WTC11 (cell line): ENCODE data around the gene PTPRK.

Experiments used
- FOXJ3 ChIP-seq: sonication (generic); formaldehyde crosslinking; IDR thresholded peaks from 2 replicates; pipeline ENCODE4 v1.9.0; 2021; ENCODE audit warnings: missing genetic modification reagents, mild to moderate bottlenecking, borderline replicate concordance
- GRHL2 ChIP-seq: fragments of 250-450 bp; sonication (Bioruptor Pico); IDR thresholded peaks from 2 replicates; pipeline ENCODE4 v1.8.0; 2022; ENCODE audit warnings: mild to moderate bottlenecking, moderate library complexity; ENCODE audit not compliant: insufficient replicate concordance, severe bottlenecking
- JUN ChIP-seq: sonication (generic); formaldehyde crosslinking; IDR thresholded peaks from 2 replicates; pipeline ENCODE4 v1.8.0; 2023; ENCODE audit warnings: mild to moderate bottlenecking, missing genetic modification reagents
- MYBL2 ChIP-seq: sonication (generic); formaldehyde crosslinking; IDR thresholded peaks from 2 replicates; pipeline ENCODE4 v1.8.1; 2023; ENCODE audit warnings: mild to moderate bottlenecking, moderate library complexity, missing genetic modification reagents
- SMAD3 ChIP-seq: sonication (generic); formaldehyde crosslinking; IDR thresholded peaks from 2 replicates; pipeline ENCODE4 v1.8.0; 2022; ENCODE audit warnings: missing genetic modification reagents, mild to moderate bottlenecking, borderline replicate concordance
- TF ChIP-seq, protein P1 (sequence below): sonication (generic); formaldehyde crosslinking; IDR thresholded peaks from 2 replicates; pipeline ENCODE4 v1.8.0; 2022; ENCODE audit warnings: missing genetic modification reagents
- TF ChIP-seq, protein P2 (sequence below): fragments of 200-600 bp; IDR thresholded peaks from 2 replicates; pipeline ENCODE4 v1.8.0; 2022; ENCODE audit warnings: antibody characterized with exemption
- TF ChIP-seq, protein P3 (sequence below): sonication (generic); formaldehyde crosslinking; IDR thresholded peaks from 2 replicates; pipeline ENCODE4 v1.8.1; 2023; ENCODE audit warnings: mild to moderate bottlenecking, missing genetic modification reagents, moderate library complexity
- TF ChIP-seq, protein P4 (sequence below): fragments of 250-450 bp; sonication (Bioruptor Pico); conservative IDR thresholded peaks from 2 replicates; pipeline ENCODE4 v1.9.0; 2021; ENCODE audit warnings: mild to moderate bottlenecking

DNA sequence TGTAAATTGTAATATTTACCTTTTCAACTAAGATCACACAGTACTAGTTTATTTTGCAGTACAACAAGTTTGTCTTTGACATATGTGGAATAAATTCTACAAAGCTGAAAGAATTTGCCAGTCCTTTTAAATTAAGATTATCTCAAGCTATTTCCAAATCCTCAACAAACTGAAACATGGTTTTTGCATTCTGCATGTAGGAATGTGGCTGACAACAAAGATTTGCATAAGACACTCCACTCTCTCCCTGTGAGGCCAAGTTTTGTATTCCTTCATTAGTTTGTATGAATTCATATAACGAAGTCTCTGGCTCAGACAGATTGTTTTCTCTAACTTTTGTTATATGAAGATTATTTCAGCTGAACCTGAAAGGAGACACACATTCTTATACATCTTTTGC, 495.4 kb downstream of the PTPRK start:
- no peak for TF ChIP-seq GRHL2 (CRISPR knock-in tag)
- TF ChIP-seq, protein P1, sequence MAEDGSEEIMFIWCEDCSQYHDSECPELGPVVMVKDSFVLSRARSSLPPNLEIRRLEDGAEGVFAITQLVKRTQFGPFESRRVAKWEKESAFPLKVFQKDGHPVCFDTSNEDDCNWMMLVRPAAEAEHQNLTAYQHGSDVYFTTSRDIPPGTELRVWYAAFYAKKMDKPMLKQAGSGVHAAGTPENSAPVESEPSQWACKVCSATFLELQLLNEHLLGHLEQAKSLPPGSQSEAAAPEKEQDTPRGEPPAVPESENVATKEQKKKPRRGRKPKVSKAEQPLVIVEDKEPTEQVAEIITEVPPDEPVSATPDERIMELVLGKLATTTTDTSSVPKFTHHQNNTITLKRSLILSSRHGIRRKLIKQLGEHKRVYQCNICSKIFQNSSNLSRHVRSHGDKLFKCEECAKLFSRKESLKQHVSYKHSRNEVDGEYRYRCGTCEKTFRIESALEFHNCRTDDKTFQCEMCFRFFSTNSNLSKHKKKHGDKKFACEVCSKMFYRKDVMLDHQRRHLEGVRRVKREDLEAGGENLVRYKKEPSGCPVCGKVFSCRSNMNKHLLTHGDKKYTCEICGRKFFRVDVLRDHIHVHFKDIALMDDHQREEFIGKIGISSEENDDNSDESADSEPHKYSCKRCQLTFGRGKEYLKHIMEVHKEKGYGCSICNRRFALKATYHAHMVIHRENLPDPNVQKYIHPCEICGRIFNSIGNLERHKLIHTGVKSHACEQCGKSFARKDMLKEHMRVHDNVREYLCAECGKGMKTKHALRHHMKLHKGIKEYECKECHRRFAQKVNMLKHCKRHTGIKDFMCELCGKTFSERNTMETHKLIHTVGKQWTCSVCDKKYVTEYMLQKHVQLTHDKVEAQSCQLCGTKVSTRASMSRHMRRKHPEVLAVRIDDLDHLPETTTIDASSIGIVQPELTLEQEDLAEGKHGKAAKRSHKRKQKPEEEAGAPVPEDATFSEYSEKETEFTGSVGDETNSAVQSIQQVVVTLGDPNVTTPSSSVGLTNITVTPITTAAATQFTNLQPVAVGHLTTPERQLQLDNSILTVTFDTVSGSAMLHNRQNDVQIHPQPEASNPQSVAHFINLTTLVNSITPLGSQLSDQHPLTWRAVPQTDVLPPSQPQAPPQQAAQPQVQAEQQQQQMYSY (CRISPR knock-in tag) = no peak
- TF ChIP-seq, protein P2, sequence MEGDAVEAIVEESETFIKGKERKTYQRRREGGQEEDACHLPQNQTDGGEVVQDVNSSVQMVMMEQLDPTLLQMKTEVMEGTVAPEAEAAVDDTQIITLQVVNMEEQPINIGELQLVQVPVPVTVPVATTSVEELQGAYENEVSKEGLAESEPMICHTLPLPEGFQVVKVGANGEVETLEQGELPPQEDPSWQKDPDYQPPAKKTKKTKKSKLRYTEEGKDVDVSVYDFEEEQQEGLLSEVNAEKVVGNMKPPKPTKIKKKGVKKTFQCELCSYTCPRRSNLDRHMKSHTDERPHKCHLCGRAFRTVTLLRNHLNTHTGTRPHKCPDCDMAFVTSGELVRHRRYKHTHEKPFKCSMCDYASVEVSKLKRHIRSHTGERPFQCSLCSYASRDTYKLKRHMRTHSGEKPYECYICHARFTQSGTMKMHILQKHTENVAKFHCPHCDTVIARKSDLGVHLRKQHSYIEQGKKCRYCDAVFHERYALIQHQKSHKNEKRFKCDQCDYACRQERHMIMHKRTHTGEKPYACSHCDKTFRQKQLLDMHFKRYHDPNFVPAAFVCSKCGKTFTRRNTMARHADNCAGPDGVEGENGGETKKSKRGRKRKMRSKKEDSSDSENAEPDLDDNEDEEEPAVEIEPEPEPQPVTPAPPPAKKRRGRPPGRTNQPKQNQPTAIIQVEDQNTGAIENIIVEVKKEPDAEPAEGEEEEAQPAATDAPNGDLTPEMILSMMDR = no peak
- TF ChIP-seq SMAD3 = no peak
- no peak for TF ChIP-seq JUN
- TF ChIP-seq, protein P3, sequence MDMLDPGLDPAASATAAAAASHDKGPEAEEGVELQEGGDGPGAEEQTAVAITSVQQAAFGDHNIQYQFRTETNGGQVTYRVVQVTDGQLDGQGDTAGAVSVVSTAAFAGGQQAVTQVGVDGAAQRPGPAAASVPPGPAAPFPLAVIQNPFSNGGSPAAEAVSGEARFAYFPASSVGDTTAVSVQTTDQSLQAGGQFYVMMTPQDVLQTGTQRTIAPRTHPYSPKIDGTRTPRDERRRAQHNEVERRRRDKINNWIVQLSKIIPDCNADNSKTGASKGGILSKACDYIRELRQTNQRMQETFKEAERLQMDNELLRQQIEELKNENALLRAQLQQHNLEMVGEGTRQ (CRISPR knock-in tag) = no peak
- TF ChIP-seq, protein P4, sequence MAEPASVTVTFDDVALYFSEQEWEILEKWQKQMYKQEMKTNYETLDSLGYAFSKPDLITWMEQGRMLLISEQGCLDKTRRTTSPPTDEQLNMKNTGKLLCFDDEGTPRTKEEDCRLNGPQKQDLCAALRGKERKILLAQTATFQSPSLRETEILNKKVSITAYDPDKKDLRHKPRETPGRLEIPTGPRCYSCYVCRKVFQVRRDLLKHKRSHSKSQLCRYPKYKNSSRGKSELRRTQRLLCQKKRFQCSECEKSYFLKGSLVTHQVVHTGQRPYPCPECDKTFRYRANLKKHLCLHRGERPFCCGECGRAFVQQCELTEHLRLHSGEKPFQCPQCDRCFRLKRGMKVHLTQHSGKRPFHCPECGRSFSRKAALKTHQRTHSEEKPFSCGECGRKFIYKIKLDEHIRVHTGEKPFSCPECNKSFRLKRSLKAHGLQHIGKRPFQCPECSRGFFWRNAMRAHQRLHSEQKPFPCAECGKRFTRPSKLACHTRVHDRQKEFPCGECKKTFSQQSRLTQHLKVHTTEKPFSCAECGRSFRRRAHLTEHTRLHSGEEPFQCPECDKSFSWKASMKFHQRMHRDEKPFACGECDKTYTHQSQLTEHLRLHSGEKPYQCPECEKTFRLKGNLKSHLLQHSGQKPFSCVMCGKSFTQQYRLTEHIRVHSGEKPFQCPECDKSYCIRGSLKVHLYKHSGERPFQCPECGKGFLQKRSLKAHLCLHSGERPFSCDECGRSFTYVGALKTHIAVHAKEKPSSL = no peak
- TF ChIP-seq MYBL2 = no peak
- TF ChIP-seq FOXJ3 = no peak
